ENCODE results near the gene ZSCAN32.

ZSCAN32 gene

GRCh38 chr16:3349175-3349574 is 51.6 kb downstream of the ZSCAN32 start:
- Mint-ChIP-seq H3K4me3 (no peak overlapping the region), H3K36me3 (ENCODE audit: low read depth) (no peaks in the 10 kb centered on the region)

GRCh38 chr16:3348547-3349167 is 52.1 kb downstream of the ZSCAN32 start:
- H3K4me3 Mint-ChIP-seq: no peak overlapping the region
- no peaks in the 10 kb centered on the region for H3K4me1 Mint-ChIP-seq
- H3K27me3 Mint-ChIP-seq (ENCODE audit: low read depth): peaks cover 6% of the 10 kb centered on the region
- no peaks in the 10 kb centered on the region for H3K36me3 Mint-ChIP-seq (ENCODE audit: low read depth)
- H3K27ac Mint-ChIP-seq: no peak overlapping the region
- peaks cover 11% of the 10 kb centered on the region for H3K9me3 Mint-ChIP-seq
- no peak for TF ChIP-seq CTCF (IDR thresholded peaks at IDR 0.05; ENCODE audit: unreplicated experiment in 3 of 3)

More at GRCh38 chr16:3349175-3349574, 51.6 kb downstream of the ZSCAN32 start:
- Mint-ChIP-seq H3K9me3 (peaks cover 9% of the 10 kb centered on the region), H3K27ac (no peak overlapping the region), H3K27me3 (ENCODE audit: low read depth) (peaks cover 6% of the 10 kb centered on the region), H3K4me1 (no peaks in the 10 kb centered on the region)
- no peak for TF ChIP-seq CTCF (IDR thresholded peaks at IDR 0.05; ENCODE audit: unreplicated experiment in 3 of 3)

GRCh38 chr16:3347586-3347985 is 53.2 kb downstream of the ZSCAN32 start:
- Mint-ChIP-seq H3K27ac (no peak overlapping the region), H3K9me3 (peaks cover 11% of the 10 kb centered on the region), H3K36me3 (ENCODE audit: low read depth) (no peaks in the 10 kb centered on the region), H3K27me3 (ENCODE audit: low read depth) (peaks cover 6% of the 10 kb centered on the region), H3K4me3 (no peak overlapping the region), H3K4me1 (no peaks in the 10 kb centered on the region)
- TF ChIP-seq CTCF (IDR thresholded peaks at IDR 0.05; ENCODE audit: unreplicated experiment in 3 of 3): no peak

- Mint-ChIP-seq H3K27me3 (ENCODE audit: low read depth) (peaks cover 6% of the 10 kb centered on the region), H3K36me3 (ENCODE audit: low read depth) (no peaks in the 10 kb centered on the region), H3K4me1 (no peaks in the 10 kb centered on the region), H3K9me3 (peaks cover 11% of the 10 kb centered on the region), H3K4me3 (no peak overlapping the region), H3K27ac (no peak overlapping the region)
- TF ChIP-seq CTCF (IDR thresholded peaks at IDR 0.05; ENCODE audit: unreplicated experiment in 3 of 3): no peak
Observed at GRCh38 chr16:3346041-3346440, 54.8 kb downstream of the ZSCAN32 start.
